Activated CD4-positive, alpha-beta T cell treated with anti-CD3 and anti-CD28 coated beads for 24 hours (primary cell): Measurements from ENCODE around the gene RECQL.
A peak's percentile ranks its signal among the peaks of the same experiment; 100 is the strongest.

ENCODE experiments used
- DNase-seq, 2 donors: peaks; one replicate each; pipeline ENCODE4 v3.0.0-alpha.2; 2020; ENCODE audit warnings: low read depth in 2 of 2

Gene RECQL, protein sequence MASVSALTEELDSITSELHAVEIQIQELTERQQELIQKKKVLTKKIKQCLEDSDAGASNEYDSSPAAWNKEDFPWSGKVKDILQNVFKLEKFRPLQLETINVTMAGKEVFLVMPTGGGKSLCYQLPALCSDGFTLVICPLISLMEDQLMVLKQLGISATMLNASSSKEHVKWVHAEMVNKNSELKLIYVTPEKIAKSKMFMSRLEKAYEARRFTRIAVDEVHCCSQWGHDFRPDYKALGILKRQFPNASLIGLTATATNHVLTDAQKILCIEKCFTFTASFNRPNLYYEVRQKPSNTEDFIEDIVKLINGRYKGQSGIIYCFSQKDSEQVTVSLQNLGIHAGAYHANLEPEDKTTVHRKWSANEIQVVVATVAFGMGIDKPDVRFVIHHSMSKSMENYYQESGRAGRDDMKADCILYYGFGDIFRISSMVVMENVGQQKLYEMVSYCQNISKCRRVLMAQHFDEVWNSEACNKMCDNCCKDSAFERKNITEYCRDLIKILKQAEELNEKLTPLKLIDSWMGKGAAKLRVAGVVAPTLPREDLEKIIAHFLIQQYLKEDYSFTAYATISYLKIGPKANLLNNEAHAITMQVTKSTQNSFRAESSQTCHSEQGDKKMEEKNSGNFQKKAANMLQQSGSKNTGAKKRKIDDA

DNA sequence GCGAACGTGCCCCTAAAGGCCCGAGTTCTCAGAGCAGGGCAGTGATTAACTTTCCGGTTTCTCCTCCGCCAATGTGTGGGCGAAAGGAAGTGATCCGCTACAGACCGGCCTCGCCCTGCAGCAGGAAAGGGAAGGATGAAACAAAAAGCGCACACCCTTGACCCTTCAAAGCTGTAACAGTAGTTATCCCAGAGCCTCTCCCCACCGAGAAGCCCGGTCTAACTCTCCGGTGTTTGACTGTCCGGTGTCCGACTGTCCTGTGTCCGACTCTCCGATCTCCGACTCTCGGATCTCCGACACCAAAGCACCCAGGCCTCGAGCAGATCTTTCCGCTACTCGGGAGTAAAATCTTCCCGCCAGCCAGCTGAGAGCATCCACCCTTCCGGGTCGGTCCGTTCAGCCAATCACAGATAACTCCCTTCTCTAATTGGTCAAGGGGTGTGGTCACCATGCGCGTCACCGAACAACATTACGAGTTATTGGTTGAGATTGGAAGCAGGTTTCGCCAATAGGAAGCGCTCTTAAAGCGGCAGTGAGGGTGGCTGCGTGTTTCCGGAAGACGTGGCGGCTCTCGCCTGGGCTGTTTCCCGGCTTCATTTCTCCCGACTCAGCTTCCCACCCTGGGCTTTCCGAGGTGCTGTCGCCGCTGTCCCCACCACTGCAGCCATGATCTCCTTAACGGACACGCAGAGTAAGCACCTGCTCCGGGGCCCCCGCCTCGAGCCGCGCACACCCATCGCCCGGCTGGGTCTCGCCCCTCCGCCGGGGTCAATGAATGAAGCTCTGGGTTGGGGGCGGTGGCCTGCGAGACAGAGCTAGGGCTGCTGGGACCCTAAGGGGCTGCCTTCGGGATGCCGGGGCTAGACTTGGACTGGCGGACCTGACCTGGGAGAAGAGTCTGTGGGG, at the start of gene RECQL, which contains the start of gene GOLT1B:
Gene RECQL (minus strand): TSS at position 378 of the 906 bp plus-strand sequence. CDS start 2,065 bp downstream, outside the sequence.
Gene GOLT1B (plus strand): TSS at position 532 of the 906 bp plus-strand sequence. CDS start 135 bp downstream, at position 667.
- peak; percentile 76 to 77 for DNase-seq

DNA sequence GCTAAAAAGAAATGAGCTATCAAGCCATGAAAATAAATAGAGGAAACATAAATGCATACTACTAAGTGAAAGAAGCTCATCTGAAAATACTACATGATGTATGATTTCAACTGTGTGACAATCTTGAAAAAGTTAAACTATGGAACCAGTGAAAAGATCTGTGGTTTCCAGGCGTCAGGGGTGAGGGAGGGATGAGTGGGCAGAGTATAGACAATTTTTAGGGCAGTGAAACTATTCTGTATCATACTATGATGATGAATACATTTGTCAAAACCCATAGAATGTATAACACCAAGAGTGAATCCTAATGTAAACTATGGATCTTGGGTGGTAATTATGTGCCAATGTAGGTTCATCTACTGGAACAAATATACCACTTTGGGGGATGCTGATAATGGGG, 46.0 kb upstream of the RECQL start:
- DNase-seq, result no peak

DNA sequence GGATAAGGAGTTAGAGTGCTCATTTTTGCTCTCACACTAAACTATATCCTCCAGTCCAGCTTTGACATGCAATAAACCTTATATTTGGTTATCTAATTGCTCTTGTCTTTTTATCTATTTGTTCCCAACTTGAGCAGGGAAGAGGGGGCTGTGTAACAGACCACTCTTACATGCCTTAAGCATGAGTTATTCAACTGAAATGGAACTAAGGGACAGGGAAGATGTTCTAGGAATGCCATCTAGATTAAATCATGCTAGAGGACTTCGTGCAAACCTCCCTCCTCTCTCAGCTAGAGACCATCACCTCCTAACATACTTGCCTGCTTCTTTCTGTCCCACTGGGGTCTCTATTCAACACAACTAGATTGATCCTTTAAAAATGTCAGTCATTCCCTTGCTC, 45.3 kb upstream of the RECQL start:
- no peak for DNase-seq

DNA sequence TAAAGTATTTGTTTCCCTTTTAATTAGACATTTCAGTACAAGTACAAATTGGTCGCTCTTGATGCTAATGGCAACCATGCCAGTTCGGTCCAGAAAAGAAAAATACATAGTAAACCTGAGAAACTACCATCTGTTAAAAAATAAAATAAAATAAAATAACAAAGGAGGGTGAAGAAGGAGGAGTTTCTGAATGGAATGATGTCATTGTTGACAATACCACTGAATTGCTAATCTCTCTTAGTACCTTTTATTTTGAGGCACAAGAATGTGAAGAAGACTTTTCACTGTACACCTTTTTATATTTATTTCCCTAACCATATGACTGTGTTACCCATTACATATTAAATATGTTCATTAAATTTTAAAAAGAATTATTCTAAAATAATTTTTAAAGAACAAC, 44.1 kb upstream of the RECQL start:
- DNase-seq, result no peak

- no peak for DNase-seq
Measured at GRCh38 chr12:21543151-21543550, 41.7 kb upstream of the RECQL start.

- no peak for DNase-seq
Measured at GRCh38 chr12:21542403-21542802, 41.0 kb upstream of the RECQL start.

- no peak for DNase-seq
Measured at GRCh38 chr12:21541773-21542172, 40.3 kb upstream of the RECQL start.

- DNase-seq, result no peak
Measured at GRCh38 chr12:21539797-21540196, 38.4 kb upstream of the RECQL start.

DNA sequence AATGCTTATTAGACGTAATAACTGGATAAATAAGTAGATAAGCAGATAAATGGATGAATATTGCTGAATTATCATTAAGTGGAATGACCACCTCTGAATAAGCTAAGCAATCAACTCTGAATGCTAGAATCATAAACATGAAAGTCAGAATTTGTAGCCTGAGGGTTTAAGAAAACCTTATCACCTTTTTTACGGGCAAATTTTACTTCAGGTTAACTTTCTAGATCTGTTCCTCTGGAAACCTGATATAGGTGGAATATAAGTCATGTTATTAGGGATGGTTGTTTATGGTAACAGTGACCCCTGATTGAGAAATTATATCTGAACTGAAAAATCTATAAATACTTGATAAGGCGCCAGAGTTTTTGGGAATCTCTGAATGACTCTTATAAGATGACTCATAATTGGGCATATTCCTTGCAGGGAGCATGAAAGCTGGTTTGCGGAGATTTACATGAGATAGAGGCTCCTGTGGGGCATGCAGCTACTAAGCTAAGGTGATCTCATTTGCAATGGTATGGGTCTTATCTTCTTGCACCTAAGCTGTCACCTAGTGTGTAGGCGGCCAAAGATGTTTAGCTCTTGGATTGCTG, 36.7 kb upstream of the RECQL start:
- no peak for DNase-seq

- DNase-seq, result no peak
Measured at GRCh38 chr12:21529456-21529855, 28.0 kb upstream of the RECQL start.

DNA sequence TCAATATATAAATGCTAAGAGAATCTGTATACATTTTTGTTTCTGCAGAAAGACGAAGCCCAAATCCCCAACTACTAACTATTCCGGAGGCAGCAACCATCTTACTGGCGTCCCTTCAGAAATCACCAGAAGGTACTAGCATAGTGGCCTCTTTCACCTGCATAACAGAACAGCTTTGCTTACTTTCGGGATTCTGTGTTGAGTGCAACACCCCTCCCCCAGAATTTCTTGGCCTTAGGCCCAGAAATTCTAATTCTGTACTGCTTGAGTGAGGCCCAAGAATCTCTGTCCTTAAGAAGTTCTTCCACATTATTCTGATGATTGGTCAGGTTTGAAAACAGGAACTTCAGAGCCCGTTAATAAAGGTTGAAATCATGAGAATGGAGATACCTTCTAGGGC, 27.5 kb upstream of the RECQL start:
- DNase-seq, result no peak

DNA sequence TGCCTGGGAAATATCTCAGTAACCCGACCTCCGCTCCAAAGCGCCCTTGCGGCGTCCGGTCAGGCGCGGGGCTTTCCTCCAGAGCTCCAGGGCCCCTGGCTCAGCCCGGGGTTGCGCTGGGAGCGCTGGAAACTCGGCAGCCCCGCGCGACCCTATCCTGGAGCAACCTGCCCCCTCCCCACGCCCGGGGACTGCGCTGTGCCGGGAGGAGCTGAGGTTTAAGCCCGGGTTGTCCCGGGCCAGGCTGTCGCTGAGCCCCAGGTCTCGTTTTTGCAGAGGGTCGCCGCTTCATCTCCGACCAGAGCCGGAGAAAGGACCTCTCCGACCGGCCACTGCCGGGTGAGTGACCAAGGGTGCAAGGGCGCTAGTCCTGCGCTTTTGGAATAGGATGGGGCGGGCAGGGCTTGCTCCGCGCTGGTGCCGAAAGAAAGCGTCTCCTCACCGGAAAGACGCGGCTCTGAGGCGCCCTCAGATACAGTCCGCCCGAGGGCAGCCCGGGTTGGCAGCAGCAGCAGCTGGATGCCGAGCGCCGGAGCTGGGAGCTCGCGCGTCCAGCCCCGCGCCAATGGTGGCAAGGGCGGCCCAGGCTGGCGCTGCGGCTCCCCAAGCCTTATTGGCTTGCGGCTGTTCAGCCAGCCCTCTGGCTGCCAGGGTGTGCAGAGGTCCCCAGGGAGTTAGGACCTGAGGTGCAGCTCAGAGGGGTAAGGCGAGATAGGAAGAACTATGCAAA, 26.2 kb upstream of the RECQL start:
- DNase-seq, result peak in 1 of 2 donors; percentile 38

- DNase-seq, result no peak
Measured at GRCh38 chr12:21526721-21527345, 25.4 kb upstream of the RECQL start.

DNA sequence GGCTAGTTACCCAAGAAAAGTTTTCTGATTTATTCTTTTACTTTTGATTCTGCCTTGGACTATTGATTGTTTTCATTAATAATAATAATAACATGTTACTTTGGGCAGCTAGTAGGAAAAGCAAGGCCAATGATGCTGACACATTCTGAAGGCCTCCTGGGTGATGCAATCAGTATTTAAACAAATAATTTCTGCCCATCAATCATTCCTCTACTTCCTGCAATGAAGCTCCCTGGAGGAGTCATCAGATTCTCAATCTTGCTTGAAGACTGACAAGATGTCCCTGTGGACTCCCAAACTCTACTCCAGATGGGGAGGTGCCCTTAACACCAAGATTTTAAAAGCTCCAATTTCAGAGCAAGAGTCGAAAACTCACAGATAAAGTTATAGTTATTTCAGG, 24.6 kb upstream of the RECQL start, which contains the start of gene SPX:
Gene SPX (plus strand): TSS at position 244 of the 400 bp plus-strand sequence. CDS start 177 bp downstream, outside the sequence.
- DNase-seq, result no peak

GRCh38 chr12:21523148-21523547, 21.7 kb upstream of the RECQL start:
- no peak for DNase-seq

- no peak for DNase-seq
Measured at GRCh38 chr12:21521541-21521940, 20.1 kb upstream of the RECQL start.

DNA sequence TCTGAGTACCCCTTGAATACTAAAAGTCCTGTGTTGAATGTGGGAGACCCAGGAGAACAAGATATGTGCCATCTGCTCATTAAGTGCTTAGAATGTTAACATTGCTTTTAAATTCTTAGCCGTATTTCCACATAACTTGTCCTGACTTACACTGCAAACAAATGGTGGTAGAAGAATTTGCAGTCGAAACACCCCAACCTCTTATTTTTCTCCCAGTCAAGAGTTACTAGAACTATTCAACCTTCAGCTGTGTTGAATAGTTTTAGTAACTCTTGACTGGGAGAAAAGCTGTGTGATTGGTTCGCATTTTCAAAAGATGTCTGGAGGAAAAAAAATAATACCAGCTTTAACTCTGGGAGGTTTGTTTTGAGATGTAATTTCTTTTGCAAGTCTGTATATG, 17.0 kb upstream of the RECQL start:
- DNase-seq, result no peak

GRCh38 chr12:21516281-21516680, 14.8 kb upstream of the RECQL start:
- no peak for DNase-seq

DNA sequence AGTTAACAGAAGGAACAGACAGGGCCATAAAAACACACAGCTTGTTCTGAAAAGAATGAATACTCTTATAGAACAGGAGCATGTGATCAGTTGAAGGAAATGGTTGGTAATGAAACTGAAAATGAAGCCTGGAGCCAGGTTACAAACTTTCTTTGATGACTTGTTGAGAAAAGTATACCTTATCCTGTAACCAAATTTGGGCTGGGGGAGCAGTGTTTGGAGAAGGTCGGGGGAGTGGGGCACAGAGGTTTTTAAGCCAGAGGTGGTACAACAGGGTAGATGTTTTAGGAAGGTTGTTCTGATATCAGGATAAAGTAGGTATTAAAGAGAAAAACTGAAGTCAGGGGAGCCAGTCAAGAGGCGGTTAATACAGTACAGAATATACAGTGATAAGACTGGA, 8.3 kb upstream of the RECQL start:
- DNase-seq, result no peak

DNA sequence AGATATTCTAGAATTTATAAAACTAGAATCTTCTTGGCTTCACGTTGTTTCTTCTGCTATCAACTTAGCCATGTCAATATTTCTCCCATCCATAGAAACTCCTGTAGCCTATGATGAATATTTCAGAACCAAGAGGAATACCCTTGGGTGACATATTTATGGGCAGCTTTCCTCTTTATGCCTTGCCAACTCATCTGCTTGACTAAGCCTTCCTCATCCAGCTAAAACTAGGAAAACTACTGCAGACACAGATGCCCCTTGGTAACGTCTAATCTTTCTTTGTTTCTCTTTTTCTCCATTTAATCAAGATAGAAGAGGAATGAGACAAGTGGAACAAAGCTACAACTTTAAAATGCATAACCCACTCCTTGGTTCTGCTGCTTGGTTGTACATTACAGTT, 6.4 kb upstream of the RECQL start:
- DNase-seq, result no peak
